ENCODE results near the gene S100A1.

S100A1 gene

GRCh38 chr1:153629971-153630370 is 1.7 kb downstream of the S100A1 start:
- Histone ChIP-seq H3K4ac (ENCODE audit: low read depth in 1 of 2, low read length in 2 of 2) (peak overlapping the region in 1 of 2 experiments; percentile 7), H4K8ac (ENCODE audit: low read length) (peak overlapping the region; percentile 56), H2BK12ac (ENCODE audit: low read length in 2 of 2) (peak overlapping the region; percentile 74 to 75), H3K9ac (ENCODE audit: low read length) (no peak overlapping the region), H3K27me3 (ENCODE audit: control insufficient read depth in 1 of 2, insufficient read depth in 1 of 2, low read length in 2 of 2) (no peaks in the 10 kb centered on the region), H3K4me3 (ENCODE audit: insufficient read depth in 1 of 2, low read depth in 1 of 2, low read length in 2 of 2) (no peak overlapping the region), H3K14ac (ENCODE audit: low read length in 2 of 2) (peak overlapping the region in 1 of 2 experiments; percentile 78), H3K79me1 (replicated peaks; ENCODE audit: low read length, poor library complexity, severe bottlenecking) (peaks cover 7% of the 10 kb centered on the region), H3K27ac (ENCODE audit: low read length, poor library complexity, severe bottlenecking) (no peak overlapping the region), H3K4me2 (ENCODE audit: low read length, poor library complexity, severe bottlenecking) (no peak overlapping the region), H3K4me1 (ENCODE audit: control insufficient read depth, insufficient read depth, low read depth, low read length) (peaks cover 35% of the 10 kb centered on the region), H3K23ac (ENCODE audit: low read length in 2 of 2) (no peak overlapping the region), H2BK120ac (ENCODE audit: low read depth, low read length) (no peak overlapping the region), H3K9me3 (ENCODE audit: control insufficient read depth, low read length) (no peaks in the 10 kb centered on the region), H2AK5ac (ENCODE audit: low read length, severe bottlenecking) (peak overlapping the region; percentile 50), H2BK5ac (ENCODE audit: low read depth, low read length, poor library complexity, severe bottlenecking) (no peak overlapping the region), H3K36me3 (ENCODE audit: control insufficient read depth in 1 of 2, insufficient read depth in 2 of 2, low read depth in 1 of 2, low read length in 2 of 2) (peaks cover 5 to 15% of the 10 kb centered on the region in 2 experiments), H2BK15ac (ENCODE audit: low read depth, poor library complexity, severe bottlenecking) (peak overlapping the region; percentile 13), H3K18ac (ENCODE audit: low read depth in 1 of 2, low read length in 2 of 2) (peak overlapping the region; percentile 25 to 47), H2AFZ (ENCODE audit: low read depth, low read length) (no peak overlapping the region), H4K91ac (ENCODE audit: low read length) (peak overlapping the region; percentile 88)
- DNase-seq: no peak
- 100% methylated on average over 1 of the region's 1 CpG for WGBS

DNA sequence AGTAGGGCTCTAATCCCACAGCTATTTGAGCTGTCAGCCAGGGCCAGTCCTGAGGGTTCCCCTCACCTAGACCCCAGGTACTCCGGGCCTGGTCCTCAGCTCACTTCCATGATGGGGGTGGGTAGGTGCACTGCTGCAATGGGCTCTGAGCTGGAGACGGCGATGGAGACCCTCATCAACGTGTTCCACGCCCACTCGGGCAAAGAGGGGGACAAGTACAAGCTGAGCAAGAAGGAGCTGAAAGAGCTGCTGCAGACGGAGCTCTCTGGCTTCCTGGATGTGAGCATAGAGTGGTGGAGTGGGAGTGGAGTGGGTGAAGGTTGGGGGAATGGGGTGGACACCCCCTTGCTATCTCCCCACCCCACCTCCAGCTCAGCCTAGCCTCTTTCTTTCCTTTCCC is 2.1 kb downstream of the S100A1 start:
- H3K4me1 ChIP-seq (ENCODE audit: control insufficient read depth, insufficient read depth, low read depth, low read length): peaks cover 34% of the 10 kb centered on the region
- H2BK120ac ChIP-seq (ENCODE audit: low read depth, low read length): no peak overlapping the region
- H3K27ac ChIP-seq (ENCODE audit: low read length, poor library complexity, severe bottlenecking): peak overlapping the region; percentile 15
- 93% methylated on average over 6 of the region's 7 CpGs for WGBS
- H3K9me3 ChIP-seq (ENCODE audit: control insufficient read depth, low read length): no peaks in the 10 kb centered on the region
- no peak overlapping the region for H3K23ac ChIP-seq (ENCODE audit: low read length in 2 of 2)
- H2AK5ac ChIP-seq (ENCODE audit: low read length, severe bottlenecking): peak overlapping the region; percentile 55
- H2BK5ac ChIP-seq (ENCODE audit: low read depth, low read length, poor library complexity, severe bottlenecking): no peak overlapping the region
- no peak overlapping the region for H3K9ac ChIP-seq (ENCODE audit: low read length)
- H2AFZ ChIP-seq (ENCODE audit: low read depth, low read length): no peak overlapping the region
- H4K8ac ChIP-seq (ENCODE audit: low read length): no peak overlapping the region
- H3K18ac ChIP-seq (ENCODE audit: low read depth in 1 of 2, low read length in 2 of 2): no peak overlapping the region
- H2BK15ac ChIP-seq (ENCODE audit: low read depth, poor library complexity, severe bottlenecking): no peak overlapping the region
- no peak overlapping the region for H3K4ac ChIP-seq (ENCODE audit: low read depth in 1 of 2, low read length in 2 of 2)
- peak overlapping the region; percentile 64 for H4K91ac ChIP-seq (ENCODE audit: low read length)
- DNase-seq: no peak
- H3K4me2 ChIP-seq (ENCODE audit: low read length, poor library complexity, severe bottlenecking): no peak overlapping the region
- H3K79me1 ChIP-seq (replicated peaks; ENCODE audit: low read length, poor library complexity, severe bottlenecking): peaks cover 7% of the 10 kb centered on the region
- no peak overlapping the region for H3K14ac ChIP-seq (ENCODE audit: low read length in 2 of 2)
- peaks cover under 1 to 11% of the 10 kb centered on the region in 2 experiments for H3K36me3 ChIP-seq (ENCODE audit: control insufficient read depth in 1 of 2, insufficient read depth in 2 of 2, low read depth in 1 of 2, low read length in 2 of 2)
- H3K27me3 ChIP-seq (ENCODE audit: control insufficient read depth in 1 of 2, insufficient read depth in 1 of 2, low read length in 2 of 2): no peaks in the 10 kb centered on the region
- peak overlapping the region; percentile 65 to 75 for H2BK12ac ChIP-seq (ENCODE audit: low read length in 2 of 2)
- H3K4me3 ChIP-seq (ENCODE audit: insufficient read depth in 1 of 2, low read depth in 1 of 2, low read length in 2 of 2): no peak overlapping the region

DNA sequence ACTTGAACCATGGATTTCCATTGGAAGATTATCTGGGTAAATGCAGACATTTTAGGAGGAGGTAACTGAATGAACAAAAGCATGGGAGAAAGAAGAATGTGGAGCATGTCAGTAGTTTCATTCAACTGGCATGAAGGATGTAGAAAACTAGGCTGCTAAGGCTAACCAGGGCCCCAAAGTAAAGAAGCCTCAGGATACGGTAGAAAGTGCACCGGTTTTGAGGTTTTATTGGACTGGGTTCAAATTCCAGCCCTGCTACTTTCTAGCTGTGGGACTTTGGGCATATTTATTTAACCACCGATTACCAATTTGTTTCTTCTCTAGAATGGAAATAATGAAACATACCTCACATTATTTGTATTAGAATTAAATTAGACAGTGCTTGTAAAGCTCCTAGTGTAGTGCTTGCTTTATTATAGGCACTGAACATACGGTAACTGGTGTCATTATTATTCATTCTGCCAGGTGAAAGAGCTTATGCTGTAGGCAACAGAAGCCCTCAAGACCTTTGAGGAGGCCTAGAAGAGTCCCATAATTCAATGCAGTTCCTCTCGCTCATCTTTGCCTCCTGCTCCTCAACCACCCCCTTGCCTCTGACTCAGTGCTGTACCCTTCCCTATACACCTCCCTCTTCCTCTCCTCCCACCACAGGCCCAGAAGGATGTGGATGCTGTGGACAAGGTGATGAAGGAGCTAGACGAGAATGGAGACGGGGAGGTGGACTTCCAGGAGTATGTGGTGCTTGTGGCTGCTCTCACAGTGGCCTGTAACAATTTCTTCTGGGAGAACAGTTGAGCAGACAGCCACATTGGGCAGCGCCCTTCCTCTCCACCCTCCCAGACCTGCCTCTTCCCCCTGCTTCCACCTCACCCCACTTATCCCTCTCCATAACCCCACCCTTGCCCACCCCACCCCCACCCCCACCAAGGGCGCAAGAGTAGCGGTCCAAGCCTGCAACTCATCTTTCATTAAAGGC is 3.1 kb downstream of the S100A1 start:
- no peak for DNase-seq
- no peak overlapping the region for H3K4me2 ChIP-seq (ENCODE audit: low read length, poor library complexity, severe bottlenecking)
- 98% methylated on average over 4 of the region's 10 CpGs for whole genome bisulfite sequencing
- no peaks in the 10 kb centered on the region for H3K27me3 ChIP-seq (ENCODE audit: control insufficient read depth in 1 of 2, insufficient read depth in 1 of 2, low read length in 2 of 2)
- peaks cover 26% of the 10 kb centered on the region for H3K4me1 ChIP-seq (ENCODE audit: control insufficient read depth, insufficient read depth, low read depth, low read length)
- no peak overlapping the region for H4K8ac ChIP-seq (ENCODE audit: low read length)
- no peaks in the 10 kb centered on the region for H3K9me3 ChIP-seq (ENCODE audit: control insufficient read depth, low read length)
- no peak overlapping the region for H4K91ac ChIP-seq (ENCODE audit: low read length)
- no peak overlapping the region for H3K27ac ChIP-seq (ENCODE audit: low read length, poor library complexity, severe bottlenecking)
- no peak overlapping the region for H2BK120ac ChIP-seq (ENCODE audit: low read depth, low read length)
- peak overlapping the region in 1 of 2 experiments; percentile 29 for H2BK12ac ChIP-seq (ENCODE audit: low read length in 2 of 2)
- no peak overlapping the region for H3K18ac ChIP-seq (ENCODE audit: low read depth in 1 of 2, low read length in 2 of 2)
- H3K4me3 ChIP-seq (ENCODE audit: insufficient read depth in 1 of 2, low read depth in 1 of 2, low read length in 2 of 2): no peak overlapping the region
- H3K9ac ChIP-seq (ENCODE audit: low read length): no peak overlapping the region
- no peak overlapping the region for H2AFZ ChIP-seq (ENCODE audit: low read depth, low read length)
- no peak overlapping the region for H3K14ac ChIP-seq (ENCODE audit: low read length in 2 of 2)
- peaks cover 7 to 14% of the 10 kb centered on the region in 2 experiments for H3K36me3 ChIP-seq (ENCODE audit: control insufficient read depth in 1 of 2, insufficient read depth in 2 of 2, low read depth in 1 of 2, low read length in 2 of 2)
- H2BK15ac ChIP-seq (ENCODE audit: low read depth, poor library complexity, severe bottlenecking): no peak overlapping the region
- H3K4ac ChIP-seq (ENCODE audit: low read depth in 1 of 2, low read length in 2 of 2): no peak overlapping the region
- peaks cover 7% of the 10 kb centered on the region for H3K79me1 ChIP-seq (replicated peaks; ENCODE audit: low read length, poor library complexity, severe bottlenecking)
- no peak overlapping the region for H2AK5ac ChIP-seq (ENCODE audit: low read length, severe bottlenecking)
- H2BK5ac ChIP-seq (ENCODE audit: low read depth, low read length, poor library complexity, severe bottlenecking): no peak overlapping the region
- H3K23ac ChIP-seq (ENCODE audit: low read length in 2 of 2): no peak overlapping the region

- no peak overlapping the region for H3K14ac ChIP-seq (ENCODE audit: low read length in 2 of 2)
- H3K18ac ChIP-seq (ENCODE audit: low read depth in 1 of 2, low read length in 2 of 2): peak overlapping the region; percentile 34 to 64
- peak overlapping the region; percentile 31 for H3K4me2 ChIP-seq (ENCODE audit: low read length, poor library complexity, severe bottlenecking)
- H3K27ac ChIP-seq (ENCODE audit: low read length, poor library complexity, severe bottlenecking): peak overlapping the region; percentile 19
- H2BK5ac ChIP-seq (ENCODE audit: low read depth, low read length, poor library complexity, severe bottlenecking): no peak overlapping the region
- peak overlapping the region; percentile 85 for H2AK5ac ChIP-seq (ENCODE audit: low read length, severe bottlenecking)
- H2BK15ac ChIP-seq (ENCODE audit: low read depth, poor library complexity, severe bottlenecking): peak overlapping the region; percentile 83
- peak overlapping the region in 1 of 2 experiments; percentile 98 for H3K4me3 ChIP-seq (ENCODE audit: insufficient read depth in 1 of 2, low read depth in 1 of 2, low read length in 2 of 2)
- H4K8ac ChIP-seq (ENCODE audit: low read length): no peak overlapping the region
- DNase-seq: no peak
- peak overlapping the region; percentile 47 to 65 for H3K4ac ChIP-seq (ENCODE audit: low read depth in 1 of 2, low read length in 2 of 2)
- no peaks in the 10 kb centered on the region for H3K27me3 ChIP-seq (ENCODE audit: control insufficient read depth in 1 of 2, insufficient read depth in 1 of 2, low read length in 2 of 2)
- H3K79me1 ChIP-seq (replicated peaks; ENCODE audit: low read length, poor library complexity, severe bottlenecking): peaks cover 7% of the 10 kb centered on the region
- H4K91ac ChIP-seq (ENCODE audit: low read length): peak overlapping the region; percentile 66
- no peak overlapping the region for H3K23ac ChIP-seq (ENCODE audit: low read length in 2 of 2)
- H3K36me3 ChIP-seq (ENCODE audit: control insufficient read depth in 1 of 2, insufficient read depth in 2 of 2, low read depth in 1 of 2, low read length in 2 of 2): peaks cover 18 to 31% of the 10 kb centered on the region in 2 experiments
- 84% methylated on average over 14 of the region's 18 CpGs for WGBS
- H2BK12ac ChIP-seq (ENCODE audit: low read length in 2 of 2): peak overlapping the region in 1 of 2 experiments; percentile 78
- peak overlapping the region; percentile 100 for H3K9ac ChIP-seq (ENCODE audit: low read length)
- no peaks in the 10 kb centered on the region for H3K9me3 ChIP-seq (ENCODE audit: control insufficient read depth, low read length)
- H3K4me1 ChIP-seq (ENCODE audit: control insufficient read depth, insufficient read depth, low read depth, low read length): peaks cover 17% of the 10 kb centered on the region
- no peak overlapping the region for H2BK120ac ChIP-seq (ENCODE audit: low read depth, low read length)
- H2AFZ ChIP-seq (ENCODE audit: low read depth, low read length): no peak overlapping the region
These were observed 5.0 kb downstream of the S100A1 start for GRCh38 chr1:153633161-153633753.
